HEK293T (cell line): Measurements from ENCODE around the gene PLS1.
"Not testable (repeated sequence)": the region's sequence is repeated elsewhere in the genome, so short reads cannot be mapped to it uniquely, and the experiment has no call there.

ENCODE experiments used
- CTCF ChIA-PET: fragments of 350-600 bp; formaldehyde crosslinking; extraction: SDS; loops from one replicate; lab custom pipeline; 2021; ENCODE audit warnings: antibody characterized with exemption, inconsistent platforms; lab: Yijun Ruan, JAX
- POLR2A ChIA-PET: fragments of 350-600 bp; formaldehyde crosslinking; extraction: SDS; loops from one replicate; lab custom pipeline; 2020; ENCODE audit warnings: antibody characterized with exemption, inconsistent platforms; lab: Yijun Ruan, JAX
- DNase-seq: peaks from one replicate; pipeline ENCODE4 v3.0.0; 2012; ENCODE audit warnings: mixed read lengths; ENCODE audit errors: extremely low spot score
- ARNT ChIP-seq: fragments of 450-650 bp; IDR thresholded peaks from 2 replicates; pipeline ENCODE4 v1.6.1; 2017; ENCODE audit warnings: mild to moderate bottlenecking
- BHLHE40 ChIP-seq: fragments of 450-650 bp; IDR thresholded peaks from 2 replicates; pipeline ENCODE4 v1.6.1; 2016; ENCODE audit warnings: mild to moderate bottlenecking, moderate library complexity, borderline replicate concordance
- CTBP1 ChIP-seq: fragments of 450-650 bp; IDR thresholded peaks from 2 replicates; pipeline ENCODE4 v1.6.1; 2016; ENCODE audit warnings: borderline replicate concordance
- ELF4 ChIP-seq: fragments of 450-650 bp; IDR thresholded peaks from 2 replicates; pipeline ENCODE4 v1.6.1; 2017; ENCODE audit warnings: antibody characterized with exemption
- FOXA1 ChIP-seq: fragments of 450-650 bp; IDR thresholded peaks from 2 replicates; pipeline ENCODE4 v1.6.1; 2016; ENCODE audit warnings: mild to moderate bottlenecking
- FOXK2 ChIP-seq: fragments of 450-650 bp; IDR thresholded peaks from 2 replicates; pipeline ENCODE4 v1.6.1; 2016; ENCODE audit warnings: mild to moderate bottlenecking
- FOXM1 ChIP-seq: fragments of 450-650 bp; IDR thresholded peaks from 2 replicates; pipeline ENCODE4 v1.6.1; 2017; ENCODE audit warnings: mild to moderate bottlenecking, borderline replicate concordance
- HDGF ChIP-seq: fragments of 450-650 bp; IDR thresholded peaks from 2 replicates; pipeline ENCODE4 v1.6.1; 2017; ENCODE audit warnings: antibody characterized with exemption, borderline replicate concordance
- L3MBTL2 ChIP-seq: fragments of 450-650 bp; conservative IDR thresholded peaks from 2 replicates; pipeline ENCODE4 v1.6.1; 2016; ENCODE audit warnings: mild to moderate bottlenecking
- LEF1 ChIP-seq: fragments of 450-650 bp; IDR thresholded peaks from 2 replicates; pipeline ENCODE4 v1.6.1; 2017; ENCODE audit warnings: mild to moderate bottlenecking, borderline replicate concordance
- NFRKB ChIP-seq: fragments of 450-650 bp; IDR thresholded peaks from 2 replicates; pipeline ENCODE4 v1.6.1; 2016; ENCODE audit warnings: mild to moderate bottlenecking, moderate library complexity
- PKNOX1 ChIP-seq: fragments of 450-650 bp; IDR thresholded peaks from 2 replicates; pipeline ENCODE4 v1.6.1; 2016
- SP1 ChIP-seq: fragments of 450-650 bp; IDR thresholded peaks from 2 replicates; pipeline ENCODE4 v1.6.1; 2017
- SUZ12 ChIP-seq: fragments of 450-650 bp; IDR thresholded peaks from 2 replicates; pipeline ENCODE4 v1.6.1; 2016; ENCODE audit warnings: mild to moderate bottlenecking
- TARDBP ChIP-seq: fragments of 450-650 bp; IDR thresholded peaks from 2 replicates; pipeline ENCODE4 v1.6.1; 2016
- ZNF384 ChIP-seq: fragments of 450-650 bp; IDR thresholded peaks from 2 replicates; pipeline ENCODE4 v1.6.1; 2016

Gene PLS1

GRCh38 chr3:142694225-142694624, 98.0 kb downstream of the PLS1 start:
- DNase-seq = no peak
- POLR2A ChIA-PET = no interaction called here
- TF ChIP-seq PKNOX1 (no peak), ELF4 (no peak), ZNF384 (no peak), BHLHE40 (no peak), CTBP1 (no peak), FOXM1 (no peak), SUZ12 (no peak), NFRKB (no peak), LEF1 (no peak), FOXK2 (no peak), ARNT (no peak), FOXA1 (no peak), L3MBTL2 (no peak), SP1 (no peak), HDGF (no peak)
- CTCF ChIA-PET = no interaction called here

GRCh38 chr3:142705198-142705597, 109.0 kb downstream of the PLS1 start:
- DNase-seq = no peak
- TF ChIP-seq SP1 (no peak), ELF4 (no peak), TARDBP (no peak), PKNOX1 (no peak), FOXA1 (no peak), SUZ12 (no peak), CTBP1 (no peak), HDGF (no peak)
- ChIA-PET CTCF (no interaction called here), POLR2A (interaction anchor here (1.2 kb wide), 1 partner anchor 127 kb away, joined by 3 read pairs; the partner anchor contains the start of gene ATR)

GRCh38 chr3:142706321-142707127, 110.3 kb downstream of the PLS1 start:
- no peak for DNase-seq
- CTCF ChIA-PET = no interaction called here
- TF ChIP-seq ZNF384 (no peak), NFRKB (no peak), SUZ12 (no peak), BHLHE40 (no peak), HDGF (no peak), FOXA1 (no peak), ELF4 (no peak), ARNT (no peak), FOXK2 (no peak), TARDBP (no peak), LEF1 (no peak), PKNOX1 (no peak), FOXM1 (no peak), CTBP1 (no peak), L3MBTL2 (no peak), SP1 (no peak)
- POLR2A ChIA-PET = no interaction called here

- ChIA-PET CTCF (no interaction called here), POLR2A (no interaction called here)
- TF ChIP-seq FOXK2 (no peak), BHLHE40 (no peak), ELF4 (no peak), PKNOX1 (no peak), SP1 (no peak), NFRKB (no peak), TARDBP (no peak), L3MBTL2 (no peak)
- DNase-seq = no peak
Observed at GRCh38 chr3:142709207-142709606, 113.0 kb downstream of the PLS1 start.

- POLR2A ChIA-PET = interaction anchor here (3.1 kb wide), 1 partner anchor 9 kb away, joined by 10 read pairs; the partner anchor contains the start of gene TRPC1
- DNase-seq, CTCF ChIA-PET: not testable (repeated sequence)
Observed at GRCh38 chr3:142714882-142715281, 118.7 kb downstream of the PLS1 start.

- TF ChIP-seq LEF1 (no peak), L3MBTL2 (no peak), NFRKB (no peak)
- CTCF ChIA-PET = no interaction called here
- no peak for DNase-seq
- POLR2A ChIA-PET = no interaction called here
Observed at GRCh38 chr3:142716102-142716501, 119.9 kb downstream of the PLS1 start.
